DMS79 (cell line): ENCODE measurements around the gene SKIDA1.
A peak's percentile ranks its signal among the peaks of the same experiment; 100 is the strongest.

Source experiments
- DNase-seq: peaks from one replicate; lab custom pipeline; 2025; lab: John Stamatoyannopoulos, UW

SKIDA1 gene

GRCh38 chr10:21501731-21502347 is 23.6 kb downstream of the SKIDA1 start:
- no peak for DNase-seq

GRCh38 chr10:21501091-21501490 is 24.4 kb downstream of the SKIDA1 start:
- no peak for DNase-seq

DNA sequence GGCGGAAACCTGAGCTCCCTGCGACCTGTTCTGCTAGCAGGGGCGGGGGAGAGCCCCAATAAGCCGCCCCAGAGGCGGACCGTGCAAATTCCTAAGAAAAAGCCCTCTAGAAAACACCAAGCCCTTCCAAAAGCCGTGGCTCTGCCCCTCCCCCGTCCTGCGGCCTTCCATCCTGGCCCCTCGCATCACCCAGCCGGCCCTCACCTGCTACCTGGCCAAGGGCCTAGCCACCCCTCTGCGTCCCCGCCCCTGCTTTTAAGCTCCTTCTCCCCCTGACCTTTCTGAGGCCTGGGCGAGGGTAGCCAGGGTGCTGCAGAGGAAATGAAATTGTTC is 24.9 kb downstream of the SKIDA1 start:
- no peak for DNase-seq

DNA sequence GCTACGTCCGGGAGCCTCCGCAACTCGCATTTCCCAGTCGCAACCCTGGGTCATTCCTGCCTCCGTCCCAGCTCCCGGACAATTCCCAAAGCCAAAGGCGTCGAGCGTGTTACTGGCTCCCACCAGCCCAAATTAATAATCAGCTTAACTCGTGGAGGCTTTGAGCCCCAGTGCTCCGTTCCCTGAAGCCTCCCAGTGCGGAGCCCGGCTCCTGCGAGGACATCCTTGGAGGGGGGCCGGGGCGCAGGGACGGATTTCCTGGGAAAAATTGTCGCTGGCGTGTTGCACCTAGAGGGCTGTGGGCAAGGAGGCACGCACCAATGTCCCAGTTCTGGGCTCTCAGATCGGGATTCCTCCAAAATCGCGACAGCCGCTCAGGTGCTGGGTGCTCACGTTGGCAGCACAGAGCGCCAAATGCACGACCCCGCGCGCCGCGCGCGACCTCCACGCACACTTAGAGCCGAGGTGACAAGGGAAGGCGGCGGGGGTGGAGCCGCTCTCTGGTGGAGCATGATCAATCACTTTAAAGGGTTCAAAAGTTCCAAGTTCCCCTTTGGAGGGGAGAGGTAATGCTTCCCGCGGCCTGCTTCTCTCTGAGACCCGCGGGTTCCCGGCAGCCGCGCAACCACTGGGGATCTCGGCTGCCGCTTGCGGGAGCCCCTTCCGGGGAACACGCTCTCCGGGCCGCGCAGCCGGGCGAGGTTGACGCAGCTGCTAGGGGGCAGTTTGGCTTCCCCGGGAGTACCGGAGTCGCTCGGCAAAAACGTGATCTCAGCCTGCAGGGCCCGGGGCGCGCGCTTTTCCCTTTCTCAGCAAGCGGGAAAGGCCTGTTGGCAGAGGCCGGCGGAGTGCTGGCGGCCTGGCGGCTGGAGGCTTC is 25.5 kb downstream of the SKIDA1 start:
- no peak for DNase-seq

DNA sequence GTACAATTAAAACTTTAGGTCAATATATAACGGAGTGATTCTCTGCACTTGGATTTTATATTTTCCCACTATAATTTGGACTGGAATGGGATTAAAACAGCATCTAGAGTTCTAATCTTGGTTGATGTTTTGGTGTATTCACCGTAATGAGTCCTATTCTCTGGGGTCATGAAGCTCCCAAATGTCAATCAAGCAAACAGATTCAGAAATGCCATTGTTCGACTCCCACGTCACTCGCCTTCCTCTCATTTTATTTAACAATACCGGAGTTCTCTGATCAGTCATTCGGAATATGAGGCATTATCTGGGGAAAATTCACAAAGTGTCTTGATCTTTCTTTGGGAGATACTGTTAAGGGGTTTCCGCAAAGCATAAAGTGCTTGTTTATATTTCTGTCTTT is 26.5 kb downstream of the SKIDA1 start:
- DNase-seq = no peak

DNA sequence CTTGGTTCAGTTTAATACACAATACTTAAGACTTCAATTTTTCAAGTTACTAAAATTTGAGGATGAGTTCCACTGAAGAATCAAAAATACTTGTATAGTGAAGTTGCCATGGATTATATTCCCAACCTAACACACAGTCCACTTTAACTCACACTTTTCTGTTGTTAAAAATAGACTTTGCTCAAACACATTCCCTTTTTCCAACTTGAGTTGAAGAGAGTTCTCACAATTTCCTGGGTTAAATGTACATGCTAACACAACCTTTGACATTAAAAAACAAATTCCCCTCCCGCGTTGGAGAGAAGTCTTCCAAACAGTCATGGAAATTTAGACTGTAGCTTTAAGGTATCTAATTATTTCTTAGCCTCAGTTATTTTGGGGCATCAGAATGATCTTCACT is 27.1 kb downstream of the SKIDA1 start:
- DNase-seq = no peak

DNA sequence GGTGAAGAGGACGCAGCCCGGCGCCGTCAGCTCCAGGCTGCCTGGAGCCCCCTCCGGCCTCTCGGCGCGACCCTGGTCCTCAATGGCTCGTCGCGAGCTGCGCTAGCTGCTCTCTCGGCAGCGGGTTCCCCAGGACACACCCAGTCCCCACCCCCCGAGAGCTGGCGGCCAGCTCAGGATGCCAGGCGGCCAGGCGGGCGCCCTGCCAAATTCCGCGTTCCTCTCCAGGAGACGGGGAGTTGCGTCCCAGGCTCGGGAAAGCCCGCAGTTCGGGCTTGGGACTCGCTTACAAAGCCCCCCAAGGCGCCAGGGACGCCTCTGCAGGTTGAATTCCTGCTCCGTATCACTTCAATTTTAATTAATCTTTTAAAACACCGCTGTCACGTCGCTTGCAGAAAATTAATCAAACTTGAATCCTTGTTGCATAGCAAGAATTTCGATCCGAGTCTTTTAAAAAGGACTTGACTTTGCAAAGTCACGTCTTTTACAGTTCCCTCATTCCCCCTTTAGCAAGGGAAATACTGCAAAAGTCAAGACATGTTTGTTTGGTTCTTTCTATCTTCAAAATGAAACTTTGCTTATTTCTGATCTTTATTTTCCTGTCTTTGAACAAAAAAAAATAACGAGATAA is 28.2 kb downstream of the SKIDA1 start:
- peak; percentile 48 for DNase-seq

DNA sequence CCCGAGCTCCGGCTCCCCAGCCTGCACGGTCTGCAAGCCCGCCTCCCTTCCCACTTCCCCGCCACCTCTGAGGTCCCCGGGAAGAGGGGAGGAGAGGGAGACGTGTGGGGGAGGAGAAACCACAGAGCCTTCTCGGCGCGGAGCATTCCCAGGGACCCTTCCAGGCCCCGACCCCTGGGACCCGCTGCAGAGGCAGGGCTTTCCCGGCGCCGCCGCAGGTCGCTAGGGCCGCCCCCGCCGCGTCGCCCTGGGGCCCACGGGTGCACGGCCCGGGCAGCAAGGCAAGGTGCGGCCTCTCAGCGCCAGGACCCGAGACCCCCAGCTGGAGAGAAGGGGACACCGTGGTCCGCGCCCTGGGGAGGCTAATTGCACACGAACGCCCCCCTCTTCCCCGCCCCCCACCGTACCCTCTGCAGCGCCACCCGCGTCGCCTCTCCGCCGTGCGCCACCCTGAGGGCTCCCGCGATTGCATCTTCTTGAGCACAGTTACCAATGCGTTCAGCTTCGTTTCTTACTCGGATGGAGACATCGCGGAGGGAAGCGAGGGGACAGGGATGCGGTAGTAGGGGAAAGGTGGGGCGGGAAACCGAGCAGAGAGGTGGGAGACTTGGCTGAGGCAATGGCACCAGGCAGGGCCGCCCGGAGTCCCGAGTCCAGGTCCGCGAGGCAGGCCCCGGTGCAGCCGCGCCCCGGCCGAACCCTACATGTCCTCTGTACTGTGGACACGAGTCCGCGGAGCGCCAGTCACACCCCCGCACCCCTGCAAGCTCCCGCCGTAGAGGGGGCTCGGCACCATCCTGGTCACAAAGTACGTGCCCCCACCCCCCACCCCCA is 28.9 kb downstream of the SKIDA1 start:
- no peak for DNase-seq

GRCh38 chr10:21495752-21496342 is 29.6 kb downstream of the SKIDA1 start:
- DNase-seq = no peak

DNA sequence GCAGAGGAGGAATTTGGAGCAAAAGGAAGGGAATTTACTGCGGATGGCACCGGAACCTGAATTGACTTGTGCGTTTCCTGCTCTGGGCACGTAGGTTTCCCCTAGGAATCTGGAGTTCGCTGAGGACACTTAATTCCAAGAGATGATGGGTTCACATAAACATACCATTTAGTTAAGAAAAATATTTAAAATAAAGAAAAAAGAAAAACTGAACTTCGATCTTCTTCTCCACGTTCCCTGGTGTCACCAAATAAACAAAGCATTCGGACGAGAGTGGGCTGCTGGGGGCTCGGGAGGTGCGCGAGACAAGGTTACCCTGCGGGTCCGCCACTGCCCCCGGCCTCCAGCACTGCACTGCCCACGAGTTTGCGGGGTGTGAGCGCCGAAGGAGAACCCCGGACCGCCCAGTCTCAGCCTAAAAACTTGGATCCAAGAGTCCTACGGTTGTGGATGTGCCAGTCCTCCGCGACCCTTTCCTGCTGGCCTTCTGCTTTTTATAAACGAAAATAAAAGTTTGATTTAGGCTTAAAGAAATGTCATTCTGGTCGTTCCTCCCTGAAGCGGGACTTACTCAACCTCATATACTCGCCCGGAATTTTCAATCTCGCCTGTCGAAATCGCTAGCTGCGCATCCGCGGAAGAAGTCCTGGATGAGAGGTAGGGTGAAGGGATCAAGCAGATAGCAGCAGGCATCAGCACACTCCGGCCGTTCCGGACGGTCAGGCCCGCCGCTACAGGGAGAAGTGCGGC is 30.3 kb downstream of the SKIDA1 start:
- no peak for DNase-seq

DNA sequence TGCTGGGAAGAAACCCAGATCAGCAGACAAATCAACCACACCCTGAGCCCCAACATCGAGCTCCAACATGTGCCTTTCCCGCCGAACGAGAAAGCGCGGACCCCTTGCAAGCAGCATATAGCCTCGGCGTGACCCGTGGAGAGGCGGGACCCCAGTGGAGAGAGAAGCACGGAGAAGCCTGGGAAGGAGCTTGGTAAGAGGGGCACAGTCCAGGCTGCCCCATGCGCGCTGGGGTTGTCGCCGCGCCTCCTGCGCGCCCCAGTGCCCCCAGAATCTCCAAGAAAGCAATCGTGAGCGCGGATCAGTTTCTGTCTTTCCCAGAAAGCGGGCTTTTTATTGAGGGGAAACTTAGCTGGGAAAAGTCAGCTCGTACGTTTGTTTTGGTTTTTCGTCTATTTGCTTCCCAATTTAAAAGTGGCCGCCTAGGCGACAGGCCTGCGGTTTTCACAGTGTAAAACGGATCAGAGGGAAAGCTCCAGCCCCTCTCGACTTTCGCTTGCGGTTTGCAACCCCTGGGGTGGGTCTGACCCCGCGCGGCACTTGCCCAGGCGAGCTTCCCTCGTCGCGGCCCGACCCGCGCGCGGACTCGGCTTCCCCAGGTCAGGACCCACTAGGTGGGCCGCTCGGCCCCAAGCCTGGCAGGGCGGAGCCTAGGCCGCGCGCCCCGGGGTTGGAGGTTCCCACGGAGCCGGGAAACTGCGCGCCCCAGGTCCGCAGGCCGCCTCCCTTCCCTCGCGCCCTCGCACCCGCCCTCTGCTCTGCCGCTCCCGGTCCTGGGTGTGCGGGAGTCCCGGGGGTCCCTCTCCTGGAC is 31.1 kb downstream of the SKIDA1 start:
- no peak for DNase-seq

DNA sequence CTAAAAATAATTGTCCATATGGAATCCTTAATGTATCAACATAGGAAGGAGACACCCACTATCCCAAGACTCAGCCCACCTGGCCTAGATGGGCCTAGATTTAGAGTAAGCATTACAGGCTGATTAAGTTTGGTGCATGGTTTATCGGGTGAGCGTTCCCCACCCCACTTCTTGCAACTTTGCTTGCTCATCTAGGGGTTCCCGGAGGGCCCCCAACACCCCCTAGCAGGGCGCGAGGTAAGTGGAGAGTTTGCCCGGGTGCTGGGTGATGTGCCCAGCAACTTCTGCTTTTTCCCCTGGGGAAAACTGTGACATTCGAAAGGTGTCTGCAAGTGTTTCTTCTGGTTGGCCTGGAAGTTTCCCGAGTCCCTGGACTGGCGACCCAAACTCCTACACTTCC is 31.7 kb downstream of the SKIDA1 start:
- no peak for DNase-seq

DNA sequence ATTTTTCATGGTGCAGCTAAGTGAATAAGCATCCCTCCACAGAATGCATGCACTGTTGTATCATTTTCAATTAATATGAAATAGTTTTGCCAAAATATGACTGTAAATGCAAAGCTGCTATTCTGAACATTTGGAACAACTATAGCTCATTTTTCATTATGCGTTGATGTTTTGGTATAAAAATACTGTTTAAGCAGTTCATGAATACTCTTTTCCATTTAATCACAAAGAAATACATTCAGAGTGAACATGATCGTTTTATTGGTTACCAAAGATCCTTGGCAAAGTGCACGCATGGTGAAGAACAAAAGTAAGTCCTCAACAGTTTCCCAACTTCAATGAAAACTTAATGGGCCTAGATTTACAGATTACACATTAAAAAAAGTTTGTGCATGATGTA is 33.1 kb downstream of the SKIDA1 start:
- no peak for DNase-seq

GRCh38 chr10:21490711-21491105 is 34.8 kb downstream of the SKIDA1 start:
- DNase-seq = no peak

DNA sequence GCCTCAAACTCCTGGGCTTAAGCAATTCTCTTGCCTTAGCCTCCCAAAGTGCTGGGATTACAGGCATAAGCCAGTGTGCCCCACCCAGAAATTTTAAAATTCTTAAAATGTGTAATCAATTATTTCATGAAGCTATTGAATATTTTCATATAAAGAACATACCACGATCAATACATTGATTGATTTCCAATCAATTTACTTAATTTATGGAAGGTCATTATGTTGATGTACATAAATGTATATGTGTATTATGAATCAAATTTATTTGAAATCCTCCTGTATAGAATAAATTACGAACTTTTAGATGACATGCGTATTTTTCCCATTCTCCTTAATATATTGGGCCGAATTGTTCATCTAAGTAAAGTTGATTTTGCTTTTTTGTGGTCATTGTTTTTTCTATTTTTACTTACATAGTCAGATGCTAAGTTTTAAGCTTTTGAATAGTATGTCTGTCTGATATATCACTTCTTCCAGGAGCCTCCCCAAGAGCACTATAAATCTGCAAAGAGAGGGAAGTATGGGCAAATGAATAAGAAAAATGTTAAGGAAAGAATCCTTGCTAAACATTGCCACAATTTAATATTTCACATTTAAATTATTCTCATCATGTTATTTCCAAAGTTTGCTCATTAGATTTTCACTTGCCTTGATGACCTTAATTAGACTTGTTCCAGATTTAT is 35.3 kb downstream of the SKIDA1 start:
- DNase-seq = no peak

DNA sequence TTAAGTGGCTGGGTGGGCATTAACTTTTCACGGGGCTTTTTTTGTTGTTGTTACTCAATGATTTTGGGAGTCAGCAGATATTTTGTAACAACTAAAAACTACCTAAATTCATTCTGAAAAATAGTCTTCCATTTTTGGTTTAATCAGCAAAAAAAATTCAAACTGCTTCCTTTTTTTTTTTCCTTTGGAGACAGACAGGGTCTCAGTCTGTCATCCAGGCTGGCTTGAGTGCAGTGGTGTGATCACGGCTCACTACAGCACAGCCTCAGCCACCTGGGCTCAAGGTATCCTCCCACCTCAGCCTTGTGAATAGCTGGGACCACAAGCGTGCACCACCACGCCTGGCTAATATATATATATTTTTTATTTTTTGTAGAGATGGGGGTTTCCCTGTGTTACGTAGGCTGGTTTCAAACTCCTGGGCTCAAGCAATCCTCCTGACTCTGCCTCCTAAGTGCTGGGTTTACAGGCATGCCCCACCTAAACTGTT is 36.5 kb downstream of the SKIDA1 start:
- no peak for DNase-seq

DNA sequence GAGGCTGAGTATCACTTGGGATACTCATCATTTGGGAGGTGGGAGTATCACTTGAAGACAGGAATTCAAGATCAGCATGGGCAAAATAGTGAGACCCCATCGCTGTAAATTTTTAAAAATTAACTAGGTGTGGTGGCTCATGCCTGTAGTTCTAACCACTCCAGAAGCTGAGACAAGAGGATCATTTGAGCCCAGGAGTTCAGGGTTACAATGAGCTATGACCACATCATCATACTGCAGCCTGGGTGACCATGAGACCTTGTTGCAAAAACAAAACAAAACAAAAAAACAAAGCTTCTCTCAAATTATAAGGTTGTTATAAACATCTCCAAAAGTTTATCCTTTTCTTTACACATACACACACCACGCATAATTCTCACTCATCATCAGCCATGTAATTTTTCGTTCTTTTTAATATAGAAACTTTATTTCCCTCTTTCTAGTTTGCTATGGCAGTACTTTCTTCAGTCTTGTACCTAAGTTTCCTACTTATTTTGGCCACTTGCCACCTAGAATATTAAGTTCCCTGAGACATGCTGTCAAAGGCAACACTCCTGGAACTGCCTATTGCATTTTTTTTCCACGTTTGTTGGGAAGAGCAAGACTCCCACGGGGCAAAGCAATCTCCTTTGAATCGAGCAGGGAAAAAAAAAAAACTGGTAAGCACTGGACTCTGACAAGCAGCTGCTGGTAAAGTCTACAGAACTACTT is 37.1 kb downstream of the SKIDA1 start:
- DNase-seq = no peak

DNA sequence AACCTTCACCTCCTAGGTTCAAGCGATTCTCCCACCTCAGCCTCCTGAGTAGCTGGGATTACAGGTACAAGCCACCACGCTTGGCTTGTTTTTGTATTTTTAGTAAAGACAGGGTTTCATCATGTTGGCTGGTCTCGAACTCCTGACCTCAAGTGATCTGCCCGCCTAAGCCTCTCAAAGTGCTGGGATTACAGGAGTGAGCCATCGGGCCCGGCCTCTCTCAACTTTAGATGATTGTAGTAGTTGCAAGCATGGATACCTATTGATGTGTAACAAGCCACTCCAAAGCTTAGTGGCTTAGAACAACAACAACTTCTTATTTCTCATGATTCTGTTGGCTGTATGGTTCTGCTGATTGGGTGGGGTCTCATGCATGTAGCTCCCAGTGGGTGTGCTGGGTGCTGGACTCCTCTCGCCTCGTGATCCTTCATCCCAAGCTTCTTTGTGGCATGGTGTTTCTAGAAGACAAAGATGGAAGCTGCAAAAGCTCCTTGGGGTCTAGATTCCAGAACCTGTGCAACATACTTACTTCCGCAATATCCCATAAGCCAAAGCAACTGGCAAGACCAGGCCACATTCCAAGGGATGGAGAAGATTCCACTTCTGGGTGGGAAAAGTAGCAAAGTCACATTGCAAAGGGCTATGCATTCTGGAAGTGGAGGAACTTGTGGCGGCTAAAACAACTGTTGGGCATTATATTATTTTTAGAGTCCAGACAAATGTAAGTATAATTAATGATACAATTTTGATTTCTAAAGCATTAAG is 37.9 kb downstream of the SKIDA1 start:
- DNase-seq = no peak
